HG03175 (cell line): ENCODE results near the gene ELMO3.

Source experiments
- ATAC-seq: cut with Tn5 transposase; IDR thresholded peaks from one replicate; pipeline ENCODE4 v1.9.1; 2021; ENCODE audit warnings: mild to moderate bottlenecking, moderate library complexity; ENCODE audit not compliant: unreplicated experiment

The ELMO3 gene

DNA sequence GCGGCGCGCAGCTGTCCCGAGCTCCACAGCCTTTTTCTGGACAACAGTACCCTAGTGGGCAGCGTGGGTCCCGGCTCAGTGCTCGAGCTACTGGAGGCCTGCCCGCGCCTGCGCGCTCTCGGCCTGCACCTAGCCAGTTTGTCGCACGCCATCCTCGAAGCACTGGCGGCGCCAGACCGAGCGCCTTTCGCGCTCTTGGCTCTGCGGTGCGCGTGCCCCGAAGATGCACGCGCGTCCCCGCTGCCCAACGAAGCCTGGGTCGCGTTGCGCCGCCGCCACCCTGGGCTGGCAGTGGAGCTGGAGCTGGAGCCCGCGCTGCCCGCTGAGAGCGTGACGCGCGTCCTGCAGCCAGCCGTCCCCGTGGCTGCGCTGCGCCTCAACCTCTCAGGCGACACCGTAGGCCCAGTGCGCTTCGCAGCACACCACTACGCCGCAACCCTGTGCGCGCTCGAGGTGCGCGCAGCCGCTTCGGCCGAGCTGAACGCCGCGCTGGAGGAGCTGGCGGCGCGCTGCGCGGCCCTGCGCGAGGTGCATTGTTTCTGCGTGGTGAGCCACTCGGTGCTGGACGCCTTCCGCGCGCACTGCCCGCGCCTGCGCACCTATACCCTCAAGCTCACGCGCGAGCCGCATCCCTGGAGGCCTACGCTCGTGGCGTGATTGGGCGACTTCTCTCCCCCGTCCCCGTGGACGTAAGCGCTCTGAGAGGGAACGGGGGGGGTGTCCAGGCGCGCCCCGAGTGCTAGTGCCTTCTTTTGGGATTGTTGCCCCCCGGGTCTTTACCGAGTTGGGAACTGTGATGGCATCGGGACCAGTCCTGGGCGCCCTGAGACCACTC is 35.5 kb upstream of the ELMO3 start:
- ATAC-seq: no peak

DNA sequence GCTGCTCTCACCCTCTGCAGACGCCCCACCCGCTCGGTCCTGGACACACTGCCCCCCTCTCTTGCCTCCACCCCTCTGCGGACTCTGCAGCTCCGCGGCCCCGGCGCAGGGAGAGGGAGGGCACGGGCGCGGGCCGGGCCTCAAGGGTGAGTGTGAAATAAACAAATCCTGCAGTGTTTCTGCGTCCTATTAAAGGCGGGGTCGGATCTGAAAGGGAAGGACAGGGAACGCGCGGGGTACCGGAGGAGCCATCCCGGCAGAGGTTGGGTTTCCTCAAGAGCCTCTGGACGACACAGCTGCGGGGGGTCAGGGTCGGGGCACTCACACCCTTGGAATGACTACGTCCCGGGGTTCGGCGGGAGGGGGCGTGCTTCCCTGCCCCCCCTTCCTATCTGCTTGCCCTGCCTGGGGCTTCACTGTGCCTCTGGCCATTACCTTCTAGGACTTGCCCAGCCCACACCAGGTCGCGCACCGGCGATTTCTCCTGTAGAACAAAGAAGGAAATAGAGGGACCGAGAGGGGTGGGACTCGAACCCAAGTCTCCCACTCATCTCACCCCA is 34.9 kb upstream of the ELMO3 start:
- ATAC-seq: no peak

DNA sequence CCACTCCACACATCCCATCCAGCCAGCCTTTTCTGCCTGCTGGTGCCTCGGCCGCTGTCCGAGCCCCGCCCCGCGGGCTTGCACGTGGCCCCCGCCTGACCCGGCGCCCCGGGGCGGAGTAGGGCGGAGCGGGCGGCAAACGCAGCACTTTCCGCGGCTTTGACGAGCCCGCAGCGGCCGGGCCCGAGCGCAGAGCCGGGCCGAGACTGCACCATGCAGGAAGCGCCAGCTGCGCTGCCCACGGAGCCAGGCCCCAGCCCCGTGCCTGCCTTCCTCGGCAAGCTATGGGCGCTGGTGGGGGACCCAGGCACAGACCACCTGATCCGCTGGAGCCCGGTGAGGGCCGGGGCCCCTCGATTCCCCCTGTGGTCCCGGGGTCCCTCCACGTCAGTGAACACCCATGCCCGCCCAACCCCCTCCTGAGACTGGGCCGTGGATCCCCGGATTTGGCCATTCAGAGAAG is 34.3 kb upstream of the ELMO3 start, which contains the start of gene HSF4:
Gene HSF4 (plus strand): TSS at position 147 of the 463 bp plus-strand sequence. CDS start 67 bp downstream, at position 214.
- no peak for ATAC-seq

DNA sequence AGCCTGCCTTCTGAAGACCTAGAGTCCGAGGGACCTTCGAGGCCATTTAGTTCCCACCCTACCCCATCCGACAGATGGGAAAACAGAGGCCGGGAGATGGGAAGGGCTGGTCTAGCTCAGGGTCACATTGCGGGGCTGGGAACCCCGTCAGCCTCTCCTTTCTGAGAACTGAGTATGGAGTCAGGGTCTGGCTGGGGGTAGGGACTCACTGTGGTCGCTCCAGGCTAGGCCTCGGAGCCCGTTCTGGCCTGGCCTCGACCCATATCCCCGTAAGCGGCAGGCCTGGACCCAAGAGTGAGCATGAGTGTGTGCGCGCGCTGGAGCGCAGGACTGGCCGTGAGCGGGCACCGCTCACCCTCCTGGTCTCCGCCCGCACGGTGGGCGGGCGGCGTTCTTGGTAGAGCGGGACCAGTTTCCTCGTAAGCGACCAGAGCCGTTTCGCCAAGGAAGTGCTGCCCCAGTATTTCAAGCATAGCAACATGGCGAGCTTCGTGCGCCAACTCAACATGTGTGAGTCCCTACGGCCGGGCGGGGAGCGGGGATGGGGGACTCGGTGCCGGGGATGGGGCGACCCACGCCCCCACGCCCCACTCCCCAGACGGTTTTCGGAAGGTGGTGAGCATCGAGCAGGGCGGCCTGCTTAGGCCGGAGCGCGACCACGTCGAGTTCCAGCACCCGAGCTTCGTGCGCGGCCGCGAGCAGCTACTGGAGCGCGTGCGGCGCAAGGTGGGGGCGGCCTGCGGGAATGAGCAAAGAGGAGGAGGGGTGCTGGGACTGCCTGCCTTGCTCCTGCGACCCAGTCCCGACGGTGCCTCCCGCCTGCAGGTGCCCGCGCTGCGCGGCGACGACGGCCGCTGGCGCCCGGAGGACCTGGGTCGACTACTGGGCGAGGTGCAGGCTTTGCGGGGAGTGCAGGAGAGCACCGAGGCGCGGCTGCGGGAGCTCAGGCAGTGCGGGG is 33.5 kb upstream of the ELMO3 start:
- no peak for ATAC-seq

DNA sequence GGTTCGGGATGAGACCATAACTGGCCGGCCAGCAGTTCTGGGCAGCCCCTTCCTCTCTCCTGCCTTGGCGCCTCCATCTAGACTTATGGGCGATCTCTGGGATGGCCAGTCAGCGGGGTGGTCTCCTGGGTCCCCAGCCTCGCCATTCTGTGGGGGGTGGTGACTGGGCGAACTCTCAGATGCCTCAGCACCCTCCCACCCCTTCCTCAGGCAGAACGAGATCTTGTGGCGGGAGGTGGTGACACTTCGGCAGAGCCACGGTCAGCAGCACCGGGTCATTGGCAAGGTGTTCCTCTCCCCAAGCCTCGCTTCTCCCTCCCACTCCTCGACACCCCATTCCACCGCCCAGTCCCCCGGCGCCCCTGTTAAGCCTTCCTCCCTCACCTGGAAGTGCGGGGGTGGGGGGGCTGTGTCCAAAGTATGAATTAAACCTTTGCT is 32.8 kb upstream of the ELMO3 start:
- no peak for ATAC-seq

DNA sequence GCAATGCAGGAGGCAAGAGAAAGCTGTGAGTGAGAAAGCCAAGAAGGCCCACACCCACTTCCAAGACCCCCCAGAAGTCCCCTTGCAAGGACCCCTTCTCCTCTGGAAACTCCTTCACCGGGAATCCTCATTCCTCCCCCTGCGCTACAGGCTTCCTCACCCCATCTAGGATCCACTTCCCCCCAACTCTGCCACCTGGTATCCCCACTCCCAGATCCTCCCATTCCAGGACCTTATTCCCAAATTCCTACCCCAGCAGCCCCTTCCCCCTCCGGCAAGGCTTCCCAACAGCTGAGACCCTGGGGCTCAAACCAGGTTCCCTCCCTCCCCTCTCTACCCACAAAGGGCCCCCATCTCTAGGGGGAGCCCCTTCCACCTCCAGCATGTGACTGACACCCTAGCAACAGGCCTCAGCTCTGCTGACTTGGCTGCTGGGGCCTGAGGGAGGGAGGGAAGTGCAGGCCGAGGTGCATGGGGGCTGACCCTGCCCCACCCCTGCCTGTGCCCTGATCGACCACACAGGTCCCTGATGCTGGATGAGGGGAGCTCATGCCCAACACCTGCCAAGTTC is 32.2 kb upstream of the ELMO3 start:
- no peak for ATAC-seq

DNA sequence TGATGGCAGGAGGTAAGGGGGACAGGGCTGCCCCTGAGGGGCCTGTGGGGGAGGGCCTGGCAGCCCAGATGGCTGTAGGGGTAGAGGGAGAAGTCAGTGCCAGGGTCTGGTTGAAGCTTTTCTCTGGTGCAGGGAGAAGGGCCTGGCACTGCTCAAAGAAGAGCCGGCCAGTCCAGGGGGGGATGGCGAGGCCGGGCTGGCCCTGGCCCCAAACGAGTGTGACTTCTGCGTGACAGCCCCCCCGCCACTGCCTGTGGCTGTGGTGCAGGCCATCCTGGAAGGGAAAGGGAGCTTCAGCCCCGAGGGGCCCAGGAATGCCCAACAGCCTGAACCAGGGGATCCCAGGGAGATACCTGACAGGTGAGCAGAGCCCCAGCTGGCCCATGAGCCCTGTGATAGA is 31.3 kb upstream of the ELMO3 start:
- no peak for ATAC-seq

DNA sequence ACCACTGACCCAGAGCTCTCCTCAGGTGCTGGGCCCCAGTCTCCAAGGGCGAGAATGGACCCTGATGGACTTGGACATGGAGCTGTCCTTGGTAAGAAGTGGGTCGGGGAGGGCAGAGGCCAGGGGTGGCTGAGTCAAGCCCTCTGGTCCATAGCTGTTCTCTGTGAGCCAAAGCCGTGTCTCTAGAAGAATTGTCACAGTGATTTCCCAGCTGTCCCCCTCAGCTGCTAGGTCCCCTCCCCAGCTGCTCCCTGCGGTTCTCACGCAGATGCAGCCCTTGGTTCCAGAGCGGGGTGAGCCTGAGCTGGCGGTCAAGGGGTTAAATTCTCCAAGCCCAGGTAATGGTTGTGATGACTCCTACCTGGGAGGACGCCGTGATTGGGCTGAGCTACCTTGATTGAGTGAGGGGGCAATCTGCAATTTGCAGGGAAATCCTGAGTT is 29.9 kb upstream of the ELMO3 start:
- no peak for ATAC-seq

DNA sequence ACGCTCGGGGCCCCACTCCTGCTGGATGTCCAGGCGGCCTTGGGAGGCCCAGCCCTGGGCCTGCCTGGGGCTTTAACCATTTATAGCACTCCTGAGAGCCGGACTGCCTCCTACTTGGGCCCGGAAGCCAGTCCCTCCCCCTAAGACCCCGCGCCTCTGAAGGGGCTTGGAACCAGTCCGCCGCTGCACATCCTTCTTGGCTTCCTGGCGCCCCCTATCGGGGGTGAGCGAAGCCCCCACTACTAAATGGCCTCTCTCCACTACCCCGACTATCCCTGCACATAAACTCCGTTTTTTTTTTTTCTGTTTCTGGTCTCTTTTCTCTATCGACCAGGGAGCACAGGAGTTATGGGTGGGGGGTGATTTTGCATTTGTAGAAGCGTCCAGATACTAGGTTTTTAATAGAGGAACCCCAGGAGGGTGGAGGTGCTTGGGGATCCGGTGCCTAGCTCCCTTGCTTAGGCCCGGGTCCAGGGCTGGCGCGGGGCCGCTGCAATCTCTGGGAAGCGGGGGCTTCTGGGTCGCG is 29.2 kb upstream of the ELMO3 start:
- no peak for ATAC-seq

DNA sequence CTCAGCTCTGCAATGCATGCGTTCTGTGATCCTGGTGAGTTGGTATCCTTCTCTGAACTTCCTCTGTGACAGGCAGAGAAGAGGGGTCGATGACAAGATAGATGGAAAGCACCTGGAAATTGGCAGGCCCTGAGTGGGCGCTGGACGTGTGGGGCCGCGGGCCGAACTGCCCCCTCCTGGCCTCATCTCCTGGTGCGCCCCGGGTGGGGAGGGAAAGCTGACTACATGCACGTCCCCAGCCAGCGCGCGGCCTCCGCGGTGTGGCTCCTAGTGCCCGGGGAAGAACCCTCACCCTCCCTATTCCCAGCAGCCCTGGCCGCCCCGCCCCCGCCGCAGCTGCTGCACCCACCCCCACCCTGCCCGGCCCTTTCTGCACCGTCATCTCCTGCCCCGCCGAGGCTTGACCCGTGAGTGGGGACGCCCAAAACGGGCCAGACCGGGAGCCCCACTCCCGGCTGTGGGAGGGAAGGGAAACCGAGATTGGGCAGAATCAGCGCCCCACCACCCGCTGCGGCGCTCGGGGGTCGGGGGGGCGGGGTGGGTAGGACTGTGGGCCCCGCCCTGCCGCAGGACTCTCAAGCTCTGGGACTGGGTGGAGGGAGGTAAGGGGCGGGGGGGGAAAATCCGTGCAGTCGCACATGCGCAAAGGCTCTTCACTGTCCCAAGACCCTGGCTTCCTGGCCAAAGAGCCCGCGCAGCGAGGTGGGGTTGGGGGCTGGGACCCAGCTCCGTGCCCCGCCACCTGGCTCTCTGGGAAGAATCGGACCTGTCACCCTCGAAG is 28.6 kb upstream of the ELMO3 start, which contains the start of gene NOL3:
Gene NOL3 (plus strand): TSS at position 371 of the 781 bp plus-strand sequence.
- ATAC-seq: no peak

DNA sequence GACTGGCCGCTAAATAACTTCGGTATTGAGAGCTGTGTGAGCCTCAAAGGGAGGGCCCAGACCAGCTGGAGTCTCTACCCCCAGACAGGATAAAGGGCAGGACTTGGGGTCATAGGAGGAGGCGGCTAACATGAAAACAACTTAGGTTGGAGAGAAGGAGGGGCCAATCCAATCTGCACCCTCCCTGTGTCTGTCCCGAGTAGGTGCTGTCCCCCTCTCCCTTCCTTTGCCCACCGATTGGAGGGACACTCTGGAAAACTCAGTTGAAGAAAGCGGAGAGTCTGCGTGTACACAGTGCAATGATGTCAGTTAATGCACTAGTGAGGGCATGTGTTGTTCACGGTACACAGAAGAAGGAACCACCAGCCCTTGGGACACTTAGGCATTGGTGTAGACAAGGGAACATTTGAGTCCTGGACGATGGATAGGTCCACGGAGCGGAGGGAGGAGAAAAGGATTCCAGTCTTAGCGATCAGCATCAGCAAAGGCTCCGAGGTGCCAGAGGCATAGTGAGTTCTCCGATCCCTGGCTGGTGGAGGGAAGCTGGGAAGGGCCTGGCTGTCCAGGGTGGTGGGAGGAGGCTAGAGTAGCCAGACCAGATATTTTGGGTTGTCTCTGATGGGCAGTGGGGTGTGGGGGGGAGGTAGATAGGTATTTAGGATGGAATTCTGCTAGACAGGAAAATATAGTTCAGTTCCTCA is 27.8 kb upstream of the ELMO3 start:
- ATAC-seq: no peak

DNA sequence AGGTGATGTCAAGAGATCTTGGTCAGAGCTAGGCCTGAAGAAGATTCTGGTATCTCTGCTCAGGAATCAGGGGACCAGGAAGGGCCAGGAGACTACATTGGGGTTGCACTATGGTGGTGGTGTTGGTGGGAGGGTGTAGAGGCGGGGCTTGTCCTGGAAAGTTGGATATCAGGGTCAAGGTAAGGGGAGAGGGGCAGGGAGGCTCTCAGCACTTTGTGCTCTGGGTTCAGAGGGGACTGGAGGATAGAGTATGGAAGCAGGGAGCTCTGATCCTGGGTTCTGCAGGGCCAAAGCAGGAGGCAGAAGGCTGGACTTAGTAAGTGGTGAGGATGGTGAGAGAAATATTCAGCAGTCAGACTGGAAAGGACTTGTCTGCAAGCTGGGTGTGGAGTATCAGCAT is 25.6 kb upstream of the ELMO3 start:
- no peak for ATAC-seq

DNA sequence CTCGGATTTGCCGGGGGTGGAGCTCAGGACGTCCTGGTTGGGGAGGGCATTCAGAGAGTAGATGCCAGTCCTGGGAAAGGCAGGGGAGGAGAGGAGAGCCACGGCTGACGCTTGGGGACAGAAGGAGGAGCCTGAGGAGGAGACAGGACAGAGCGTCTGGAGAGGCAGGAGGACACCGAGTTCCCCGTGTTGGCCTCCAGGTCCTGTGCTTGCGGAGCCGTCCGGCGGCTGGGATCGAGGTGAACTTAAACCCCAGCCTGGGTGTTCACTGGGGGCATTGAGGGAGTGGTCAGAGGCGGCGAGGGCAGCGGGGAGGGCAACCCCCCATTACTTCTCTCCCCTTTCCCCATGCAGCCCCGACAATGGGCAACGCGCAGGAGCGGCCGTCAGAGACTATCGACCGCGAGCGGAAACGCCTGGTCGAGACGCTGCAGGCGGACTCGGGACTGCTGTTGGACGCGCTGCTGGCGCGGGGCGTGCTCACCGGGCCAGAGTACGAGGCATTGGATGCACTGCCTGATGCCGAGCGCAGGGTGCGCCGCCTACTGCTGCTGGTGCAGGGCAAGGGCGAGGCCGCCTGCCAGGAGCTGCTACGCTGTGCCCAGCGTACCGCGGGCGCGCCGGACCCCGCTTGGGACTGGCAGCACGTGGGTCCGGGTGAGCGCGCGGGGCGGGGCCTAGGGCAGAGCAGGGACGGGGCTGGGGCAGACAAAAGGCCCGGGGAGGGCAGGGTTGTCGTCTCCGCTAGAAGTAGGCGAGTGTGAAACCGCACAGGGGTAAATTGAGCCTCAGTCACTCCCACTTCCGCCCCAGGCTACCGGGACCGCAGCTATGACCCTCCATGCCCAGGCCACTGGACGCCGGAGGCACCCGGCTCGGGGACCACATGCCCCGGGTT is 24.9 kb upstream of the ELMO3 start:
- peak; percentile 54 for ATAC-seq

DNA sequence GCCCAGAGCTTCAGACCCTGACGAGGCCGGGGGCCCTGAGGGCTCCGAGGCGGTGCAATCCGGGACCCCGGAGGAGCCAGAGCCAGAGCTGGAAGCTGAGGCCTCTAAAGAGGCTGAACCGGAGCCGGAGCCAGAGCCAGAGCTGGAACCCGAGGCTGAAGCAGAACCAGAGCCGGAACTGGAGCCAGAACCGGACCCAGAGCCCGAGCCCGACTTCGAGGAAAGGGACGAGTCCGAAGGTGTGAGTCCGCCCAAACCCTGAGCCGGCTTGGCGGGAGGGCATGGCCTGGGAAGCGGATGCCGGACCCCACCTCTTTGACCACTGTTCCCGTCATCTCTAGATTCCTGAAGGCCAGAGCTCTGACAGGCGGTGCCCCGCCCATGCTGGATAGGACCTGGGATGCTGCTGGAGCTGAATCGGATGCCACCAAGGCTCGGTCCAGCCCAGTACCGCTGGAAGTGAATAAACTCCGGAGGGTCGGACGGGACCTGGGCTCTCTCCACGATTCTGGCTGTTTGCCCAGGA is 24.2 kb upstream of the ELMO3 start:
- ATAC-seq: no peak

DNA sequence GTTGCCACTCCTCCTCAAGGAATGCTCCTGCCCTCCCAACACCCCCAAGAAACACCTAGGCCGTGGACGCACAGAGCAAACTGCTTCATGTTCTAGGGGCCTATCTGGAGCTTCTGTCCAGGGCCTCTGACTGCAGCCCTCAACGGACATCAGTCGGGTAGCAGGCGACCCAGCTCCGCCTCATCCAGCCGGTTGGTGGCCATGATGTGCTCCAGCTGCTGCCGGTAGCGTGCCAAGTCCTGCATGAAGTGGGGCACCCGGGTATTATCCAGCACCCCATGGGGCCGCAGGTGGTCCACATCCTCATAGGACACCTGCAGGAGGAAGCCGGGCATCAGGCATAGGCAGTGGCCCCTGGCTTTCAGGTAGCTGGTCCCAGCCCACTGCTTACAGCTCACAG is 22.3 kb upstream of the ELMO3 start:
- no peak for ATAC-seq

DNA sequence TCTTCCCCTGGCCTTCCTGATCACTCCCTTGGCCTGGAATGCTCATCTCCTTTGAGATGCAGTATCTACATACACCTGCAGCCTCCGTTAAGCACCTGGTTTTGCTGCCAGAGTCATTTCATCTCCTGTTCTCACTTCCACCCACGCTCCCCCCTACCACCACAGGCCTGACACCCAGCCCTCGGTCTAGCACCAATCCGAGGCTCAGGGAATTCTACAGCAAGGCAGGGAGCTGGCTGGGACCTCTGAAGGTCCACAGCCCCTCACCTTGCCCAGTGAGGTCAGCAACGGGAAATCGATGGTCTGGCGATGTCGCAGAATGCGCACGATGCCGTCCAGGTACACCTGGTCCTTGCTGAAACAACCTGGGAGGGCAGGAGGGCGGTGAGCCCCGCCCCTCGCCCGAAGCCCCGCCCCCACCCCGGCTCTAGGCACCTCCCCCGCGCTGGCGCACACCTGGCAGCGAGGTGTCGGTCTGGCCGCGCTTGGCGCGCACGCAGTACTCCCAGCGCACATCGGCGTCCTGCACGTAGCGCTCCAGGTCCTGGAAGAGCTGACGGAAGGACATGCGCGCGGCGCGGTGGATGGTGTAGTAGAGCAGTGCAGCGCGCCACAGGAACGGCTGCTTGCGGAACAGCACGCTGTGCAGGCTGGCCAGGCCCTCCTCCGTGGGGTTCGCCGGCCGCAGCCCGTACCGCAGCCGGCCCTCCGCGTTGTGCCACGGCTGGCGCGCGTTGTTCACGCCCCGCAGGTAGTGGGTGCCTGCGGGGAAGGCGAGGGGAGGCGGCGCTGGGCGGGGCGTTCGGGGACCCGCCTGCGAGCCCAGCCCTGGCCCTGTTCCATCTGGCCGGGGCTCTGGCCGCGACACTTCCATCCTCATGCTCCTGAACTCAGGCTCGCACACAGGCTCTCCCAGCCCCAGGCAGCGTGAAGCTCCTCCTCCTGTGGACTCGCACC is 20.9 kb upstream of the ELMO3 start:
- no peak for ATAC-seq
